A673 (cell line): ENCODE results near the gene SLC16A11.
"Not testable (repeated sequence)": the region's sequence is repeated elsewhere in the genome, so short reads cannot be mapped to it uniquely, and the experiment has no call there.

Experiments used
- CTCF ChIP-seq: fragments of 300-800, 200-600 bp; sonication (generic); conservative IDR thresholded peaks from 2 replicates; pipeline ENCODE4 v1.5.1; 2017; ENCODE audit warnings: low read depth, mild to moderate bottlenecking, antibody characterized with exemption, low read length, moderate library complexity, mixed read lengths
- EZH2 ChIP-seq: fragments of 200-600 bp; sonication (generic); IDR thresholded peaks from 2 replicates; pipeline ENCODE4 v1.6.1; 2017; ENCODE audit warnings: borderline replicate concordance, low read depth, mild to moderate bottlenecking, mixed read lengths, antibody characterized with exemption, low read length; ENCODE audit not compliant: poor library complexity, severe bottlenecking

GRCh38 chr17:7089570-7089969, 45.7 kb upstream of the SLC16A11 start:
- TF ChIP-seq EZH2, CTCF: not testable (repeated sequence)
